GM19351 (cell line): Measurements from ENCODE around the gene RAB6B.

Source experiments
- ATAC-seq: cut with Tn5 transposase; IDR thresholded peaks from one replicate; pipeline ENCODE4 v1.9.1; 2021; ENCODE audit warnings: mild to moderate bottlenecking, moderate library complexity; ENCODE audit not compliant: unreplicated experiment

Gene RAB6B

DNA sequence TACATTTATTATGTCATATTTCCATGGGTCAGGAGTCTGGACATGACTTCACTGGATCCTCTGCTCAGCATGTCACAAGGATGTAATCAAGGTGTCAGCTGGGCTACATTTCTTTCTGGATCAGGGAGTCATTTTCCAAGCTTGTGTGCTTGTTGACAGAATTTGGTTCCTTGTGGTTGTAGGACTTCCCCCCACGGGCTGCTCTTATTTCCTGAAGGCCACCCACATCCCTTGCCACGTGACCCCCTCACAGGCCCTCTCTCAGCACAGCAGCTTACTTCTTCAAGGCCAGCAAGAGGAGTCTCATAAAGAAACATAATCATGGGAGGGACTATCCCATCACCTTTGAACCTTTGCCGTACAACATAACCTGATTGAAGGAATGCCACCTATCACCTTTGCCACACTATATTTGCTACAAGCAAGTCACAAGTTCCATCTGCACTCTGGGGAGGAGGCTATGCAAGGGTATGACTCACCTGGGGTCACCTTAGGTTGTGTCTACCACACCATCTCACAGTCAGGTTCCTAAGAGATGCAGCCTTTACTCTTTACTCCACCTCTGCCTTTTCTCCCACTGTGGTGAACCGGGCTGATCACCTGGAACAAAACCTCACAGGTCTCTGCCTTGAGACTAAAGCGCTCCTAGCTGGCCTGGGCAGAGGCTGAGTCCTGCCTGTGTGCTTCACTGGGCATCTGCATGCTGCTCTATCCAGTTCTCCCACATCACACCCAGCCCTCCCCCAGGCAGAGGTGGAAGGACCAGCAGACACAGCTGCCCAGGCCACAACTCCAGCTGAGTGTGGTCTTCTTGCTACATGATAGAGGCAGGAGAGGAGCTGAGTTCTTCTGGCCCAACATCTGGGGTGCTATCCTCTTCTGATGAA lies 13.5 kb downstream of the RAB6B start:
- no peak for ATAC-seq

GRCh38 chr3:133881492-133881891 lies 14.2 kb downstream of the RAB6B start:
- ATAC-seq, result peak; percentile 40

- ATAC-seq, result no peak
Measured at GRCh38 chr3:133880886-133881455, 14.7 kb downstream of the RAB6B start.

GRCh38 chr3:133880287-133880686 lies 15.4 kb downstream of the RAB6B start:
- ATAC-seq, result peak; percentile 67

GRCh38 chr3:133878518-133878917 lies 17.2 kb downstream of the RAB6B start:
- ATAC-seq, result no peak

- ATAC-seq, result no peak
Measured at GRCh38 chr3:133877221-133877620, 18.5 kb downstream of the RAB6B start.

GRCh38 chr3:133874761-133875438 lies 20.8 kb downstream of the RAB6B start:
- no peak for ATAC-seq

GRCh38 chr3:133874344-133874743 lies 21.3 kb downstream of the RAB6B start:
- no peak for ATAC-seq

- ATAC-seq, result no peak
Measured at GRCh38 chr3:133872781-133873180, 22.9 kb downstream of the RAB6B start.

- no peak for ATAC-seq
Measured at GRCh38 chr3:133872161-133872560, 23.5 kb downstream of the RAB6B start.

DNA sequence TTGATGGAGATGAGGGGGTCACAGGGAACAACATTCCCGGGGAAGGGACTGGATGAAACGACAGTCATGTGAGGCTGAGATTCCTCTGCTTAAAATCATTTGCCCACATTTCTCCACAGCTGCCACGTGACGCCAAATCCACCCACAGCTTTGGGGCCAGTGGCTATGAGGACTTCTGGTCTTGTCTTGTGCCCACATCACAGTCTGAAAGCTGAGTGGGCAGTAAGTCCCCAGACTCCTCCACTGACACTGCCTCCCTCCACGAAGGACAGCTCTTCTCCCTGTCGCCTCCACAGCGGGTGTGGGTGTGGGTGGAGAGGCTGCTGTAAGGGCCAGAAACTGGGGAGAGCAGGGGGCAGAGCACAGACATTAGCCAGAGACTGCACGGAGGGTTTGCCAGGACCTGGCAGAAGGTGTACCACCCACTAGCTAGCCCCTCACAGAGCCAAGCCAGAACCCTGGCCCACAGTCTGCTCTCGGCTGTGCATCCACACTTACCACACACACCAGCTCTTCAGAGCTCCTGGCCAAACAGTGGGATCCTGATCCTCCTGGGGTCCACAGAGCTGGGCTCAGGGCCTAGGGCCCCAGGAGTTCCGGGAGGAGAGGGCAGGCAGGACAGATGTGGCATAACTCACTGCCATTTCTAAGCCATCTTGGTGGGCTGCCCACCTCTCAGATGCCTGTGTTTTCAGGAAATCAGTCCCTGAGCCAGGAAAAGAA lies 24.2 kb downstream of the RAB6B start:
- no peak for ATAC-seq

DNA sequence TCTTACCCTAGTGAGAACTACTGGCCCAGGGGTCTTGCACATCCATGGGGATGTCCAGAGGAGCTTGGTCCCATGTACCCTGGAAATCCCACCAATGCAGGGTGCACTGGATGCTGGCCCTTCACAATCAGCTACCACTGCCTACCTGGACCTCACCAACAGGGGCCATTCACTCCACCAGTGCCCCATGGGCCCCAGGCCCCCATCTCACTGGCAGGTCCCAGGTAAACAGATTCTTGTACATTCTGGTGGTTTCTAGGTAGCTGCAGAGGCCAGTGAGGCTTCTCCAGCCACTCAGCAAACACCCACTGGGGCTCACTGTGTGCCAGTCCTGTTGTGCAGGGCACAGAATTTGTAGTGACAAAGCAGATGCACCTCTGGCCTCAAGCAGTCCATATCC lies 24.9 kb downstream of the RAB6B start:
- ATAC-seq, result no peak

DNA sequence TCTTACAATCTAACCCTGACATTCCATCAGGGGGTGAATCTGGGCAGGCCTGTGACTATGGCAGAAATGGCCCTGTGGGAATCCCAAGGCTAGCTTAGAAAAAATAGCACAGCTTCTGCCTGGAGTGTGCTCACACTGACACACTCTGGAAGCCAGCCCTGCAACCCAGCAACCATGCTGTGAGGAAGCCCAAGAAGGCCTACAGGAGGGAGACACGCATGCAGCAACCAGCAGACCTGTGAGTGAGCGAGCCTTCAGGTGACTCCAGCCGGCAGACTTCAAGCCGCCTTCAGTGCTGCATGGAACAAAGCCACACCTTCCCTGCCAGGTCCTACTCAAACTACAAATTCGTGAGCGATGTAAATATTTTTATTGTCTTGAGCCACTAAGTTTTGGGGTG lies 26.1 kb downstream of the RAB6B start:
- no peak for ATAC-seq

DNA sequence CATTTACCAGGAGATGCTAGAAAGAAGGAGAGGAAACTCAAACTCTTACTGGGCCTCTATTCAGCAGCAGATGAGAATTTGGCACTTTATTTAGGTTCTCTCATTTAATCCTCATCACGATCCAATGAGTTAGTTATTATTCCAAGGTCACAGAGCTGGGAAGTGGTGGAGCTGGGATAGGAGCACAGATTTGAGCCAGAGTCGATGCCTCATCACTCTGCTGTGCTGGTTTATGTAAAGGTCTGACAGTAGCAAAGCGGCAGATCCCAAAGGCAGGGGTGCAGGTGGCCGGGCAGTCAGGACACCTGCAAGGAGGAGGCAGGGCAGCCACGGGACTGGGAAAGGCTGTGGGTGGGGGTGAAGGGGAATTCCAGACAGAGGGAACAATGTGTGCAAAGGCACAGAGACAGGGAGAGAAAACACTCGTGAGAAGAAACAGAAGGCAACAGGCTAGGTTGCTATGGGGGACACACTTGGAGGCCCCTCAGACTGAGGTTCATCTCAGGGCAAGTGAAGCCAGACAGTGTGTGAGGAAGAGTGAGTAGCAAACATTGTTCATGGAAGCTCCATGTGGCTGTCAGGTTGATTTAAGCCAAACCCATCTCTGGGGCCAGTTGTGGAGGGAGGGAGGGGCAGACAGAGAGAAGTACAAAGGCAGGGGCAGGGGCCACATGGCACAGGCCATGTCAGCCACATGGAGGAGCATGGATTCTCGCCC lies 26.8 kb downstream of the RAB6B start:
- ATAC-seq, result no peak

- ATAC-seq, result no peak
Measured at GRCh38 chr3:133868186-133868585, 27.5 kb downstream of the RAB6B start.

- no peak for ATAC-seq
Measured at GRCh38 chr3:133866141-133866540, 29.5 kb downstream of the RAB6B start.

DNA sequence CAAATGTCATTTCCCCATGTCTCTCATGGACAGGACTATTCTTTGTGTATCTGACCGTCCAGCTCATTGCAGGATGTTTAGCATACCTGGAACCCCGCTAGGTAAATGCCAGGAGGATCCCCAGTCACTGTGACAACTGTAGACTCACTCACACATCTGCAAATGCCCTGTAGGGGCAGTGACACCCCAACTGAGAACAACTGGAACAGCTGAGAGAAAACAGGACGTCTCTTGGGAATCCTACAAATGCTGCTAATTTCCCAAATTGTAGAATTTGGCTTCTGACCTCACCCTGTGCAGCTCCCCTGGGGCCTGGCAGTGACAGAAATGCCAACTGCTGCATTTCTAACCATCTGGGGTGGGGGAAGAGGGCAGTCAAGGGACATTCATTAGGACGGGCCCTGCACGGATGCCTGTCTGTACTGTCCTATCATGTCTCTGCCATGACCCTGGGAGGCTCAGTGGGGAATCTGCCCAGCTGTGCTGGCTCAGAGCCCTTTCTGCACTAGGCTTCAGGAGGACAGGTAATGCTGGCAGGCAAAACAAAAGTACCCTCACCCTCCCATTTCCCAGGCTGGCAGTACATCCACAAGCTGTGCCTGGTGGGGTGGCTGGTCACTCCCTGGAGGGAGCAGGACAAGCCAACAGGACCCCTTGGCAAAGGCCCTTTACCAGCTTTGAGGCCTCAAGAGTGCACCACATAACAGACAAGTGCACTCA lies 30.4 kb downstream of the RAB6B start:
- no peak for ATAC-seq

DNA sequence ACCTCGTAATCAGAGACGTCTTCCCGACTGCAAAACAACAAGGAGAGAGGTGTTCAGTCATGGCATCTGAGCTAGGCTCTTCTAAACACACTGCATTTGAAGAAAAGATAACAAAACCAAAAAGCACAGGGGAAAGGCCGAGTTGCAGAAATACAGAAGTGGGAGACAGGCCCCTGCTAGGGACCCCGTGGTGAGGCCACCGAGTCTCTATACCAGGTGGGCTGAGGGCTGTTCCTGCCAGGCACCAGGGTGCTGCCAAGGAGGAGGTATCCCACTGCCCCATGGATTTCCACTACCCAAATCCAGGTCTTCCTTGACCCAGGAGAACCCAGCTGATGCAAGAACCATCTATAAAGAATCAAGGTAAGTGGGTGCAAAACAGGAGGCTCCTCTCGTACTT lies 31.1 kb downstream of the RAB6B start:
- no peak for ATAC-seq

GRCh38 chr3:133863911-133864310 lies 31.8 kb downstream of the RAB6B start:
- ATAC-seq, result no peak

DNA sequence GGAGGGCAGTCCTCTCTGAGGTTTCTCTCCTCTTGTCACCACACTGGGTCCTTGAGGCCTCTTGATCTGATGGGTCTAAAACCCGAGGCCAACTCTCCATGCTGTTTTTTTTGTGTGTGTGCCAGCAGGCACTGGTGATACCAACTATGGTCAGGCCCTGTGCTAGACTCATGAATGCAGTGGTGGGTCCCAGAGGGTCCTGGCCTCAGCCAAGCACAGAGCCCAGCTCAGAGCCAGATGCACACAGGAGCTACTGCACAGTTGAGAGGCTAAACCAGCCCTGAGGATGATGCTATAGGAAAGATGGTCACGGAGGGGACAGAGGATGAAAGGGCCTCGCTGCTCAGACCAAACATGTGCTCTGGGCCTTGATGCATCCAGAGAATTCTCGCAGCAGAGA lies 33.5 kb downstream of the RAB6B start:
- no peak for ATAC-seq
